Raji (cell line): ENCODE results near the gene LHX2.

ENCODE experiments used
- POLR2A ChIP-seq: IDR thresholded peaks from 2 replicates; pipeline ENCODE4 v1.6.1; 2011; ENCODE audit warnings: low read depth, low read length, control low read depth; ENCODE audit not compliant: insufficient read depth

LHX2 gene

GRCh38 chr9:124047251-124047672 lies 35.7 kb downstream of the LHX2 start:
- TF ChIP-seq POLR2A = no peak

GRCh38 chr9:124050955-124051354 lies 39.4 kb downstream of the LHX2 start:
- TF ChIP-seq POLR2A = no peak

- no peak for TF ChIP-seq POLR2A
These were observed 40.8 kb downstream of the LHX2 start for GRCh38 chr9:124052401-124052800.

- no peak for TF ChIP-seq POLR2A
These were observed 43.1 kb downstream of the LHX2 start for GRCh38 chr9:124054582-124055227.

- TF ChIP-seq POLR2A = no peak
These were observed 49.5 kb downstream of the LHX2 start for GRCh38 chr9:124060844-124061605.

- TF ChIP-seq POLR2A = no peak
These were observed 50.6 kb downstream of the LHX2 start for GRCh38 chr9:124062172-124062571.

- TF ChIP-seq POLR2A = no peak
These were observed 55.4 kb downstream of the LHX2 start for GRCh38 chr9:124066783-124067577.

- no peak for TF ChIP-seq POLR2A
These were observed 56.7 kb downstream of the LHX2 start for GRCh38 chr9:124068251-124068650.

- TF ChIP-seq POLR2A = no peak
These were observed 63.2 kb downstream of the LHX2 start for GRCh38 chr9:124074746-124075145.

GRCh38 chr9:124075761-124076160 lies 64.2 kb downstream of the LHX2 start:
- TF ChIP-seq POLR2A = no peak

- TF ChIP-seq POLR2A = no peak
These were observed 66.5 kb downstream of the LHX2 start for GRCh38 chr9:124077915-124078572.

GRCh38 chr9:124078641-124079040 lies 67.1 kb downstream of the LHX2 start:
- no peak for TF ChIP-seq POLR2A

GRCh38 chr9:124079176-124079925 lies 67.8 kb downstream of the LHX2 start:
- TF ChIP-seq POLR2A = no peak

- no peak for TF ChIP-seq POLR2A
These were observed 71.1 kb downstream of the LHX2 start for GRCh38 chr9:124082622-124083021.
